Measurements from ENCODE around the gene ORM1.

DNA sequence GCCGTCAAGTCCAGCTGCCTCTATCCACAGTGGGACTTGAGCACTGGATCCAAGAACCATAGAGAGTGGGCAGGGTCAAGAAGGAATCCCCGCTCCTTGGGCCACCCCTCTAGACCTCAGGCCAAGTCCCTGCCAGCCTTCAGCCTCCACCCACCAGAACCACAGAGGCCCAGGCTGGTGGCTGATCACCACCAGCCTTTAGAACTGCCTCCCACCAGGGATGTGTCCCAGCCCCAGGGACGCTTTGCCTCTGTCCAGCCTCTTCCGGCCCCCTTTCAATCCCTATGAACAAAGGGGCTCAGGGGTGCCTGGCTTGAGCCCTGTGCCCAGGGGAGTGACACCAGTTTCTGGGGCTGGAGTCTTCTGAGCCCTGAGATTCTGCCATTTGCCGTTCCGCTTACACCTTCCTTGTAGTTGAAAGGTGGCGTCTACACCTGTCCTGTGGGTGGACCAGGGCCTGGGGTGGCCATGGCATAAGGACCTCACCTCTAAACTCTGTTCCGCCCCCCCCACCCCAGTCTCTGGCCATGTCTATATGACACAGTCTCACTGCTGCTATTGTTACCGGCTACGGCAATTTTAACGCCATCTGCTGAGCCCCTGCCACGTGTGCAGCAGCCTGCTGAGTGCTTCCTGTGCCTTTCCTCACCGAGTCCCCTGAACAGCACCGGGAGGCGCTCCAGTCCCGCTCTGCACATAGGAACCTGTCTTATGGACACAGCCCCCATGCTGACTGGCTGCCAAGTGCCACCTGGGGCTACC is 35.7 kb upstream of the ORM1 start:
- TF ChIP-seq BACH1 (IDR thresholded peaks at IDR 0.05; ENCODE audit: low read length) (no peak), EP300 (IDR thresholded peaks at IDR 0.05; ENCODE audit: borderline replicate concordance in 1 of 2, low read depth in 2 of 2, low read length in 2 of 2) (no peak), ZNF274 (IDR thresholded peaks at IDR 0.05; ENCODE audit: borderline replicate concordance, extremely low read depth, low read length) (no peak), TEAD4 (IDR thresholded peaks at IDR 0.05; ENCODE audit: low read depth, low read length) (no peak), SRF (IDR thresholded peaks at IDR 0.05; ENCODE audit: low read depth, low read length) (no peak), EGR1 (IDR thresholded peaks at IDR 0.05; ENCODE audit: borderline replicate concordance, low read depth, low read length) (no peak), BCL11A (IDR thresholded peaks at IDR 0.05; ENCODE audit: low read depth in 2 of 2, low read length in 2 of 2) (no peak)
- TF ChIP-seq, protein P1, sequence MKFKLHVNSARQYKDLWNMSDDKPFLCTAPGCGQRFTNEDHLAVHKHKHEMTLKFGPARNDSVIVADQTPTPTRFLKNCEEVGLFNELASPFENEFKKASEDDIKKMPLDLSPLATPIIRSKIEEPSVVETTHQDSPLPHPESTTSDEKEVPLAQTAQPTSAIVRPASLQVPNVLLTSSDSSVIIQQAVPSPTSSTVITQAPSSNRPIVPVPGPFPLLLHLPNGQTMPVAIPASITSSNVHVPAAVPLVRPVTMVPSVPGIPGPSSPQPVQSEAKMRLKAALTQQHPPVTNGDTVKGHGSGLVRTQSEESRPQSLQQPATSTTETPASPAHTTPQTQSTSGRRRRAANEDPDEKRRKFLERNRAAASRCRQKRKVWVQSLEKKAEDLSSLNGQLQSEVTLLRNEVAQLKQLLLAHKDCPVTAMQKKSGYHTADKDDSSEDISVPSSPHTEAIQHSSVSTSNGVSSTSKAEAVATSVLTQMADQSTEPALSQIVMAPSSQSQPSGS (IDR thresholded peaks at IDR 0.05; ENCODE audit: low read length): no peak
- TF ChIP-seq, protein P2, sequence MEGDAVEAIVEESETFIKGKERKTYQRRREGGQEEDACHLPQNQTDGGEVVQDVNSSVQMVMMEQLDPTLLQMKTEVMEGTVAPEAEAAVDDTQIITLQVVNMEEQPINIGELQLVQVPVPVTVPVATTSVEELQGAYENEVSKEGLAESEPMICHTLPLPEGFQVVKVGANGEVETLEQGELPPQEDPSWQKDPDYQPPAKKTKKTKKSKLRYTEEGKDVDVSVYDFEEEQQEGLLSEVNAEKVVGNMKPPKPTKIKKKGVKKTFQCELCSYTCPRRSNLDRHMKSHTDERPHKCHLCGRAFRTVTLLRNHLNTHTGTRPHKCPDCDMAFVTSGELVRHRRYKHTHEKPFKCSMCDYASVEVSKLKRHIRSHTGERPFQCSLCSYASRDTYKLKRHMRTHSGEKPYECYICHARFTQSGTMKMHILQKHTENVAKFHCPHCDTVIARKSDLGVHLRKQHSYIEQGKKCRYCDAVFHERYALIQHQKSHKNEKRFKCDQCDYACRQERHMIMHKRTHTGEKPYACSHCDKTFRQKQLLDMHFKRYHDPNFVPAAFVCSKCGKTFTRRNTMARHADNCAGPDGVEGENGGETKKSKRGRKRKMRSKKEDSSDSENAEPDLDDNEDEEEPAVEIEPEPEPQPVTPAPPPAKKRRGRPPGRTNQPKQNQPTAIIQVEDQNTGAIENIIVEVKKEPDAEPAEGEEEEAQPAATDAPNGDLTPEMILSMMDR (IDR thresholded peaks at IDR 0.05; ENCODE audit: control extremely low read depth in 1 of 3, insufficient read depth in 1 of 3, low read depth in 1 of 3, low read length in 3 of 3): peak in 1 of 3 experiments; percentile 2; a peak in 1 of 4 replicates

All from H1 (cell line).